ENCODE data around the gene CDH4. TPM values are rescaled to one million over a fixed set of nuclear protein-coding genes. Genes with fewer than 3 reads are reported as not detected.

Gene CDH4
- polyA plus RNA-seq, 1 donor (not counting 4 experiments of a cell fraction or from before 2014, with no cell fraction given) = 2.2 TPM

- DNase-seq (ENCODE audit: low read depth, low spot score) = no peak
- Histone ChIP-seq H3K27ac (ENCODE audit: control insufficient read depth, insufficient read depth, low read length) (no peak overlapping the region), H3K4me3 (ENCODE audit: control insufficient read depth in 2 of 3, extremely low read depth in 1 of 3, insufficient read depth in 2 of 3, low read depth in 1 of 3, low read length in 3 of 3) (no peak overlapping the region), H4K20me1 (ENCODE audit: control insufficient read depth, extremely low read depth, insufficient read depth, low read length) (peaks cover 14% of the 10 kb centered on the region), H3K9me1 (ENCODE audit: control insufficient read depth, extremely low read depth, insufficient read depth, low read length) (no peaks in the 10 kb centered on the region), H3K9me3 (ENCODE audit: control insufficient read depth, low read depth, low read length) (no peaks in the 10 kb centered on the region), H3K9ac (ENCODE audit: control insufficient read depth, extremely low read depth, insufficient read depth, low read length) (no peak overlapping the region), H2AFZ (ENCODE audit: control insufficient read depth, low read length) (no peak overlapping the region), H3K4me1 (ENCODE audit: control insufficient read depth, extremely low read depth, insufficient read depth, low read length) (no peaks in the 10 kb centered on the region), H3K36me3 (ENCODE audit: control insufficient read depth in 2 of 2, extremely low read depth in 1 of 2, insufficient read depth in 2 of 2, low read length in 2 of 2) (no peaks in the 10 kb centered on the region), H3K79me2 (ENCODE audit: control insufficient read depth, insufficient read depth, low read length) (no peaks in the 10 kb centered on the region), H3K4me2 (ENCODE audit: control insufficient read depth, extremely low read depth, insufficient read depth, low read depth, low read length) (no peak overlapping the region), H3K27me3 (ENCODE audit: control insufficient read depth, extremely low read depth, insufficient read depth, low read length) (no peaks in the 10 kb centered on the region)
- no peak for TF ChIP-seq EZH2 (IDR thresholded peaks at IDR 0.05; ENCODE audit: low read length)
- TF ChIP-seq, protein P1, sequence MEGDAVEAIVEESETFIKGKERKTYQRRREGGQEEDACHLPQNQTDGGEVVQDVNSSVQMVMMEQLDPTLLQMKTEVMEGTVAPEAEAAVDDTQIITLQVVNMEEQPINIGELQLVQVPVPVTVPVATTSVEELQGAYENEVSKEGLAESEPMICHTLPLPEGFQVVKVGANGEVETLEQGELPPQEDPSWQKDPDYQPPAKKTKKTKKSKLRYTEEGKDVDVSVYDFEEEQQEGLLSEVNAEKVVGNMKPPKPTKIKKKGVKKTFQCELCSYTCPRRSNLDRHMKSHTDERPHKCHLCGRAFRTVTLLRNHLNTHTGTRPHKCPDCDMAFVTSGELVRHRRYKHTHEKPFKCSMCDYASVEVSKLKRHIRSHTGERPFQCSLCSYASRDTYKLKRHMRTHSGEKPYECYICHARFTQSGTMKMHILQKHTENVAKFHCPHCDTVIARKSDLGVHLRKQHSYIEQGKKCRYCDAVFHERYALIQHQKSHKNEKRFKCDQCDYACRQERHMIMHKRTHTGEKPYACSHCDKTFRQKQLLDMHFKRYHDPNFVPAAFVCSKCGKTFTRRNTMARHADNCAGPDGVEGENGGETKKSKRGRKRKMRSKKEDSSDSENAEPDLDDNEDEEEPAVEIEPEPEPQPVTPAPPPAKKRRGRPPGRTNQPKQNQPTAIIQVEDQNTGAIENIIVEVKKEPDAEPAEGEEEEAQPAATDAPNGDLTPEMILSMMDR (optimal IDR thresholded peaks at IDR 0.05 in 1 of 3, IDR thresholded peaks at IDR 0.05 in 1 of 3, conservative IDR thresholded peaks at IDR 0.05 in 1 of 3; ENCODE audit: extremely low read depth in 1 of 3, insufficient read depth in 2 of 3, low read length in 3 of 3) = no peak
- dilution Hi-C loops (cut with MboI; ENCODE audit: extremely low pct_ligation_motif_present, low sequenced_read_pairs) = no loop called here
- FAIRE-seq = no peak
Measured at GRCh38 chr20:61523145-61523544, 271.1 kb downstream of the CDH4 start.

- no peak overlapping the region for H3K4me2 ChIP-seq (ENCODE audit: control insufficient read depth, extremely low read depth, insufficient read depth, low read depth, low read length)
- FAIRE-seq (no peak), DNase-seq (ENCODE audit: low read depth, low spot score) (no peak)
- H3K27me3 ChIP-seq (ENCODE audit: control insufficient read depth, extremely low read depth, insufficient read depth, low read length) = no peaks in the 10 kb centered on the region
- H2AFZ ChIP-seq (ENCODE audit: control insufficient read depth, low read length) = no peak overlapping the region
- no peaks in the 10 kb centered on the region for H3K9me3 ChIP-seq (ENCODE audit: control insufficient read depth, low read depth, low read length)
- peaks cover 12% of the 10 kb centered on the region for H3K4me1 ChIP-seq (ENCODE audit: control insufficient read depth, extremely low read depth, insufficient read depth, low read length)
- no peaks in the 10 kb centered on the region for H3K79me2 ChIP-seq (ENCODE audit: control insufficient read depth, insufficient read depth, low read length)
- dilution Hi-C loops (cut with MboI; ENCODE audit: extremely low pct_ligation_motif_present, low sequenced_read_pairs) = no loop called here
- peaks cover 13% of the 10 kb centered on the region for H4K20me1 ChIP-seq (ENCODE audit: control insufficient read depth, extremely low read depth, insufficient read depth, low read length)
- H3K27ac ChIP-seq (ENCODE audit: control insufficient read depth, insufficient read depth, low read length) = no peak overlapping the region
- no peak overlapping the region for H3K4me3 ChIP-seq (ENCODE audit: control insufficient read depth in 2 of 3, extremely low read depth in 1 of 3, insufficient read depth in 2 of 3, low read depth in 1 of 3, low read length in 3 of 3)
- TF ChIP-seq EZH2 (IDR thresholded peaks at IDR 0.05; ENCODE audit: low read length) = no peak
- TF ChIP-seq, protein P1 (optimal IDR thresholded peaks at IDR 0.05 in 1 of 3, IDR thresholded peaks at IDR 0.05 in 1 of 3, conservative IDR thresholded peaks at IDR 0.05 in 1 of 3; ENCODE audit: extremely low read depth in 1 of 3, insufficient read depth in 2 of 3, low read length in 3 of 3) = no peak
- no peak overlapping the region for H3K9ac ChIP-seq (ENCODE audit: control insufficient read depth, extremely low read depth, insufficient read depth, low read length)
- no peaks in the 10 kb centered on the region for H3K9me1 ChIP-seq (ENCODE audit: control insufficient read depth, extremely low read depth, insufficient read depth, low read length)
- H3K36me3 ChIP-seq (ENCODE audit: control insufficient read depth in 2 of 2, extremely low read depth in 1 of 2, insufficient read depth in 2 of 2, low read length in 2 of 2) = no peaks in the 10 kb centered on the region
Measured at GRCh38 chr20:61524951-61525666, 273.0 kb downstream of the CDH4 start.

Data from keratinocyte (primary cell).